ENCODE data around the gene ST6GALNAC6. TPM values are rescaled to one million over a fixed set of nuclear protein-coding genes. Genes with fewer than 3 reads are reported as not detected.

Gene ST6GALNAC6
- total RNA-seq, 4 donors from 2014 or later: 101 to 287 (median 176) TPM

DNA sequence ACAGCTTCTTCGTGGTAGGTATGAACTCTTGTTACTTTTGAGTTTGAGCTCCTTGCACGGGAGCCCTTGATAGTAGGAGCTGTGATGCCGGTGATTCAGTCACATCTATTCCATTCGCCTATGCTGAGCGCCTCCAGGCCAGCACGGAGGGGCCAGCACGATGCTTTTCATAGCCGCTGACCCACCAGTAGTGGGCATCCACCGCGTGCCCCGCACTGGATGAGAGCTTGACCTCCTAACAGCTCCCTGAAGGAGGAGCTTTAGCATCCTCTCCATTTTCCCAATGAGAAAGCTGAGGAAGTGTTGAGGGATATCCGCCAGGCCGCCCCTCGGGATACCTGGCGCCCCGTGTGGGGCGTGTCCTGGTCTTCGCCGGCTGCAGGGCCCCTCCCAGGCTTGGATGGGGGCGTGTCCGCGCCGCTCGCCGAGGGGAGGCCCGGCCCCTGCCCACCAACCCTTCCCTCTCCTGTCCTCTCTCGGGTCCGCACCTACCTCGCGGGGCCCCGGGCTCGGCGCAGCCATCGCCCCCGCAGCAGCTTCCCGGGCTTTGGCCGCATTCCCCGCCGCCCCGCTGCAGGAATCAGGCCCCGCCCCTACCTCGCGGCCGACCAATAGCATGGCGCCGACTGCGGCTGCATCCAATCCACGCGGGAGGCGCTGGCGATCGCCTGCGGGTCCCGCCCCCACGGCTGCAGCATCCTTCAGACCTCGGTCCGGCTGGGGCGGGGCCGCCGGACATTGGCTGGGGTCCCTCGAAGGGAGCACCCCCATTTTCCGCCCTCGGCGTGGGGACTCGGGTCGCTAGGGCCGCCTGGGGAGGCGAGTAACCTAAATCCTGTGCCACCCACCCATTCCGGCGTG, 31.1 kb upstream of the ST6GALNAC6 start, which contains the start of gene PIP5KL1:
TSS of gene PIP5KL1 (minus strand) at position 547 of the 861 bp plus-strand sequence. CDS start at position 522, 25 bp downstream.
- TF ChIP-seq CTCF (IDR thresholded peaks at IDR 0.05; ENCODE audit: low read depth): no peak

DNA sequence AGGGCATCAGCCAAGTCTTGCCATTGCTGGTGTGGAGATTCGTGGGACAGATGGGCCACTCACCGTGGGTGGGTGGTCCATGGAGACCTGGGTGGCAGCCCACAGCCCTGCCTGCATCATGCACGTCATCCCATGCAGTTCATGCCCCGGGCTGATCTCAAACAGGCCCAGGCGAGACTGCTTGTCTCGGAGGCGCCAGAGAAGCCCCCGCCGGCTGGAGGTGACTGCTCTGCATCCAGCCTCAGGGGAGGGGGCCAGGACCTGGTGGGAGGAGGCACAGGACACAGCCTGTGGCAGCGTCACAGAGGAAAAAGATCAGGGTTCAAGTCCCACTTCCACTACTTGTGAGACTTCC, 30.2 kb upstream of the ST6GALNAC6 start:
- no peak for TF ChIP-seq CTCF (IDR thresholded peaks at IDR 0.05; ENCODE audit: low read depth)

- TF ChIP-seq CTCF (IDR thresholded peaks at IDR 0.05; ENCODE audit: low read depth): no peak
These were observed 29.5 kb upstream of the ST6GALNAC6 start for GRCh38 chr9:127928676-127929624.

DNA sequence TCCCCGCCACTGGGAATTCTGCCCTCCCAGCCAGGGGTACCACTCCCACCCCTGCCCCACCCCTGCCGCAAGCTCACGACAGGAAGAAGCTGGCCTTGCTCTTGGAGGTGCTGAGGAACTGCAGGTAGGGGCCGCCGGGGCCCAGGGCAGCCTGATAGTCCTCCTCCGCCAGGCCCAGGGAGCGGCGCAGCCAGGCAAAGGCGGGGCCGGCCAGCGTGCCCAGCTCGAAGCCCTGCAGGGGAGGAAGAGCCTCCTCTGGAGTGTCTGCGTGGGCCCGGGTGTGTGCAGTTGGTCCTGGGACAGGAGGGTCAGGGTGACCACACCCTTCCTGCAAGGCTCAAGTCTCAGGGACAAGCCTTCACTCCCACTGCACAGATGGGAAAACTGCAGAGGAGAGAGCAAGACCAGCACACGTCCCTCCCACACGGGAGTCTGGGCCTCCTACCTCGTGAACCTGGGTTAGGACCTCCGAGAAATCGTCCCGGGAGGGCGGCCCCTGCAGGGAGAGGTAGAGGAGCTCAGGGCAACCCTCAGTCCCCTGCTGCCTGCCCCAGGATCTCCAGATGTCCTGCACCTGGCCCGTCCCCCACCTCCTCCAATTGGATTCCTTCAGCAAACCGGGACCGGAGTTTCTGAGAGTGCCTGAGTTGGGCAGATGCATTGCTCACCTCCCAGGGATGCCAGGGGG, 28.7 kb upstream of the ST6GALNAC6 start:
- no peak for TF ChIP-seq CTCF (IDR thresholded peaks at IDR 0.05; ENCODE audit: low read depth)

GRCh38 chr9:127927201-127927987, 28.0 kb upstream of the ST6GALNAC6 start:
- no peak for TF ChIP-seq CTCF (IDR thresholded peaks at IDR 0.05; ENCODE audit: low read depth)

GRCh38 chr9:127926906-127927200, 27.4 kb upstream of the ST6GALNAC6 start:
- no peak for TF ChIP-seq CTCF (IDR thresholded peaks at IDR 0.05; ENCODE audit: low read depth)
